GM12878 (cell line): ENCODE results near the gene DAGLA. TPM values are rescaled to one million over a fixed set of nuclear protein-coding genes. Genes with fewer than 3 reads are reported as not detected.

Experiments used
- ATF7 ChIP-seq: fragments of 450-650 bp; IDR thresholded peaks from 2 replicates; pipeline ENCODE4 v1.6.1; 2016; ENCODE audit warnings: low read depth, mild to moderate bottlenecking
- CBX5 ChIP-seq: sonication (generic); IDR thresholded peaks from 2 replicates; pipeline ENCODE4 v1.6.1; 2016; ENCODE audit warnings: low read depth, moderate library complexity, mild to moderate bottlenecking, inconsistent platforms
- CREM ChIP-seq: IDR thresholded peaks from 2 replicates; pipeline ENCODE4 v1.6.1; 2014; ENCODE audit warnings: antibody characterized with exemption, low read depth
- EED ChIP-seq: sonication (generic); IDR thresholded peaks from 2 replicates; pipeline ENCODE4 v1.6.1; 2016; ENCODE audit warnings: antibody characterized with exemption, low read depth
- EGR1 ChIP-seq, 2 experiments: IDR thresholded peaks; 1 replicate in 1 of 2; 2 replicates in 1 of 2; pipeline ENCODE4 v1.6.1; 2011 to 2012; ENCODE audit warnings: low read depth in 2 of 2, low read length in 2 of 2, borderline replicate concordance in 1 of 2, mild to moderate bottlenecking in 1 of 2, moderate library complexity in 1 of 2
- IKZF1 ChIP-seq: fragments of 450-650 bp; conservative IDR thresholded peaks from 2 replicates; pipeline ENCODE4 v1.6.1; 2017; ENCODE audit warnings: antibody characterized with exemption, mild to moderate bottlenecking
- MYB ChIP-seq: fragments of 150-350 bp; IDR thresholded peaks from 2 replicates; pipeline ENCODE4 v1.6.1; 2014; ENCODE audit warnings: mild to moderate bottlenecking, low read depth, low read length, borderline replicate concordance
- MYC ChIP-seq: IDR thresholded peaks from 2 replicates; pipeline ENCODE4 v1.6.1; 2011; ENCODE audit warnings: mild to moderate bottlenecking, low read length, moderate library complexity, inconsistent platforms; ENCODE audit not compliant: insufficient read depth, insufficient replicate concordance, insufficient read length, severe bottlenecking
- NR2F1 ChIP-seq: fragments of 450-650 bp; conservative IDR thresholded peaks from 2 replicates; pipeline ENCODE4 v1.6.1; 2017; ENCODE audit warnings: mild to moderate bottlenecking
- POLR2A ChIP-seq: IDR thresholded peaks from 2 replicates; pipeline ENCODE4 v1.6.1; 2011; ENCODE audit warnings: low read depth, mild to moderate bottlenecking, low read length
- TBL1XR1 ChIP-seq: IDR thresholded peaks from 2 replicates; pipeline ENCODE4 v1.6.1; 2012; ENCODE audit warnings: low read depth, low read length, improper control_type of control experiment
- YY1 ChIP-seq: IDR thresholded peaks from 2 replicates; pipeline ENCODE4 v1.6.1; 2011; ENCODE audit warnings: low read depth, mild to moderate bottlenecking, low read length
- ZZZ3 ChIP-seq: IDR thresholded peaks from 2 replicates; pipeline ENCODE4 v1.6.1; 2011; ENCODE audit warnings: low read depth; ENCODE audit not compliant: control insufficient read depth, insufficient read length
- polyA plus RNA-seq, 11 experiments: library from polyadenylated mRNA; depleted of rRNA in 4 of 11; unstranded in 6 of 11; stranded (reverse) in 5 of 11; fragments of >200 nt; fragmentation: Nextera tagmentation in 4 of 11; fragmentation: Illumina TruSeq in 1 of 11; extraction: Ambion mirVana in 4 of 11; extraction: Trizol in 1 of 11; gene quantifications; 1 replicate in 1 of 11; 2 replicates in 10 of 11; pipeline versions ENCODE4 v1.2.1 to v1.2.3, GENCODE V29; 2011 to 2016; ENCODE audit warnings: inconsistent platforms in 2 of 11, missing spikeins in 2 of 11, low read depth in 1 of 11
- total RNA-seq, 4 experiments: library from RNA; depleted of rRNA in 3 of 4; stranded (reverse); fragments of >200 nt in 3 of 4; fragmentation: Illumina TruSeq in 1 of 4; extraction: Trizol in 1 of 4; gene quantifications; 2 replicates each; pipeline versions ENCODE4 v1.2.1 to v1.2.3, GENCODE V29; 2013 to 2021
- TF ChIP-seq, protein P1 (sequence below): fragments of 450-650 bp; IDR thresholded peaks from 2 replicates; pipeline ENCODE4 v1.6.1; 2017; ENCODE audit warnings: antibody characterized with exemption, mild to moderate bottlenecking, moderate library complexity
- TF ChIP-seq, protein P2 (sequence below): fragments of 450-650 bp; IDR thresholded peaks from 2 replicates; pipeline ENCODE4 v1.6.1; 2017; ENCODE audit warnings: mild to moderate bottlenecking
- TF ChIP-seq, protein P3 (sequence below): IDR thresholded peaks from 2 replicates; pipeline ENCODE4 v1.6.1; 2012; ENCODE audit warnings: low read depth, low read length, improper control_type of control experiment
- TF ChIP-seq, protein P4 (sequence below): IDR thresholded peaks from 2 replicates; pipeline ENCODE4 v1.6.1; 2012; ENCODE audit warnings: low read depth, low read length, improper control_type of control experiment
- TF ChIP-seq, protein P5 (sequence below): IDR thresholded peaks from 2 replicates; pipeline ENCODE4 v1.6.1; 2012; ENCODE audit warnings: low read length, inconsistent platforms
- TF ChIP-seq, protein P6 (sequence below): fragments of 450-650 bp; IDR thresholded peaks from 2 replicates; pipeline ENCODE4 v1.6.1; 2017; ENCODE audit warnings: borderline replicate concordance

Gene DAGLA
- total and polyA plus RNA-seq, 10 of the 15 experiments (the other 5 are each of a cell fraction or from before 2014, with no cell fraction given), result 0.05 TPM; not detected in 9

DNA sequence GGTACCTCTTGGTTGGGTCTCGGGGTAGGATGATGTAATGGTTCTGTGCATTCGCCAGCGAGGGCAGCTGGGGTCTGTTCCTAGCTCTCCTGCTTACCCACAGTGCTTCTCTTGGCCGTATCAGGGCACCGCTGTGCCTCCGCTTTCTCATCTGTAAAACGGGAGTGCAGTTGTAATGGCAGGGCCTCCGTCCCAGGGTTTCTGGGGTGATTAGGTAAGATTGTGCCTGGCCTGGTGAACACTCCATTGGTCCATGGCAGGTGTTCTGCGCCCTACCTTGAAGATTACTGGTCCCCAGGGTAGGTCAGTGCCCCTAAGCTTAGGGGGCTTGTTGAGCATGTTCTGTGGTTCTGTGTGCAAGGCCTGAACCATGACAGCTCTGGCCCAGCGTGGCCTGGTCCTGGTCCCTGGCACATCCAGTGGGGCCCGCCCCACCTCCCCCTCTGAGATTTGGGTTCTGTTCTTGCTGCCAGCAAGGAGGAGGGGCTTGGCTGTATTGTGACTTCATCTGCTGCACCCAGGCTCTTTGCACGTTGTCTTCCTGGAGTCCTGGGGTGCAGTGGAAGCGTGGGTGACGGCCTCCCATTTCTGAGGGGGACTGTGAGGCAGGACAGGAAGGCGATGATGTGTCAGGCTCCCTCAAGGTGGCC is 77.1 kb downstream of the DAGLA start (continued):
- TF ChIP-seq, protein P1, sequence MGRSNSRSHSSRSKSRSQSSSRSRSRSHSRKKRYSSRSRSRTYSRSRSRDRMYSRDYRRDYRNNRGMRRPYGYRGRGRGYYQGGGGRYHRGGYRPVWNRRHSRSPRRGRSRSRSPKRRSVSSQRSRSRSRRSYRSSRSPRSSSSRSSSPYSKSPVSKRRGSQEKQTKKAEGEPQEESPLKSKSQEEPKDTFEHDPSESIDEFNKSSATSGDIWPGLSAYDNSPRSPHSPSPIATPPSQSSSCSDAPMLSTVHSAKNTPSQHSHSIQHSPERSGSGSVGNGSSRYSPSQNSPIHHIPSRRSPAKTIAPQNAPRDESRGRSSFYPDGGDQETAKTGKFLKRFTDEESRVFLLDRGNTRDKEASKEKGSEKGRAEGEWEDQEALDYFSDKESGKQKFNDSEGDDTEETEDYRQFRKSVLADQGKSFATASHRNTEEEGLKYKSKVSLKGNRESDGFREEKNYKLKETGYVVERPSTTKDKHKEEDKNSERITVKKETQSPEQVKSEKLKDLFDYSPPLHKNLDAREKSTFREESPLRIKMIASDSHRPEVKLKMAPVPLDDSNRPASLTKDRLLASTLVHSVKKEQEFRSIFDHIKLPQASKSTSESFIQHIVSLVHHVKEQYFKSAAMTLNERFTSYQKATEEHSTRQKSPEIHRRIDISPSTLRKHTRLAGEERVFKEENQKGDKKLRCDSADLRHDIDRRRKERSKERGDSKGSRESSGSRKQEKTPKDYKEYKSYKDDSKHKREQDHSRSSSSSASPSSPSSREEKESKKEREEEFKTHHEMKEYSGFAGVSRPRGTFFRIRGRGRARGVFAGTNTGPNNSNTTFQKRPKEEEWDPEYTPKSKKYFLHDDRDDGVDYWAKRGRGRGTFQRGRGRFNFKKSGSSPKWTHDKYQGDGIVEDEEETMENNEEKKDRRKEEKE, result no peak
- TF ChIP-seq ATF7 (peak; percentile 65; the same call in 1 of the 2 replicates), YY1 (no peak), NR2F1 (no peak), ZZZ3 (no peak), MYC (no peak), EGR1 (IDR thresholded peaks at IDR 0.05; ENCODE audit: borderline replicate concordance in 1 of 2, low read depth in 2 of 2, low read length in 2 of 2) (no peak), POLR2A (no peak), CBX5 (no peak), EED (no peak), MYB (no peak), TBL1XR1 (no peak), CREM (no peak), IKZF1 (no peak)
- TF ChIP-seq, protein P2, sequence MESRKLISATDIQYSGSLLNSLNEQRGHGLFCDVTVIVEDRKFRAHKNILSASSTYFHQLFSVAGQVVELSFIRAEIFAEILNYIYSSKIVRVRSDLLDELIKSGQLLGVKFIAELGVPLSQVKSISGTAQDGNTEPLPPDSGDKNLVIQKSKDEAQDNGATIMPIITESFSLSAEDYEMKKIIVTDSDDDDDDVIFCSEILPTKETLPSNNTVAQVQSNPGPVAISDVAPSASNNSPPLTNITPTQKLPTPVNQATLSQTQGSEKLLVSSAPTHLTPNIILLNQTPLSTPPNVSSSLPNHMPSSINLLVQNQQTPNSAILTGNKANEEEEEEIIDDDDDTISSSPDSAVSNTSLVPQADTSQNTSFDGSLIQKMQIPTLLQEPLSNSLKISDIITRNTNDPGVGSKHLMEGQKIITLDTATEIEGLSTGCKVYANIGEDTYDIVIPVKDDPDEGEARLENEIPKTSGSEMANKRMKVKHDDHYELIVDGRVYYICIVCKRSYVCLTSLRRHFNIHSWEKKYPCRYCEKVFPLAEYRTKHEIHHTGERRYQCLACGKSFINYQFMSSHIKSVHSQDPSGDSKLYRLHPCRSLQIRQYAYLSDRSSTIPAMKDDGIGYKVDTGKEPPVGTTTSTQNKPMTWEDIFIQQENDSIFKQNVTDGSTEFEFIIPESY, result peak; percentile 55; the same call in 1 of the 2 replicates
- TF ChIP-seq, protein P3, sequence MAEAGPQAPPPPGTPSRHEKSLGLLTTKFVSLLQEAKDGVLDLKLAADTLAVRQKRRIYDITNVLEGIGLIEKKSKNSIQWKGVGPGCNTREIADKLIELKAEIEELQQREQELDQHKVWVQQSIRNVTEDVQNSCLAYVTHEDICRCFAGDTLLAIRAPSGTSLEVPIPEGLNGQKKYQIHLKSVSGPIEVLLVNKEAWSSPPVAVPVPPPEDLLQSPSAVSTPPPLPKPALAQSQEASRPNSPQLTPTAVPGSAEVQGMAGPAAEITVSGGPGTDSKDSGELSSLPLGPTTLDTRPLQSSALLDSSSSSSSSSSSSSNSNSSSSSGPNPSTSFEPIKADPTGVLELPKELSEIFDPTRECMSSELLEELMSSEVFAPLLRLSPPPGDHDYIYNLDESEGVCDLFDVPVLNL, result no peak
- TF ChIP-seq, protein P4, sequence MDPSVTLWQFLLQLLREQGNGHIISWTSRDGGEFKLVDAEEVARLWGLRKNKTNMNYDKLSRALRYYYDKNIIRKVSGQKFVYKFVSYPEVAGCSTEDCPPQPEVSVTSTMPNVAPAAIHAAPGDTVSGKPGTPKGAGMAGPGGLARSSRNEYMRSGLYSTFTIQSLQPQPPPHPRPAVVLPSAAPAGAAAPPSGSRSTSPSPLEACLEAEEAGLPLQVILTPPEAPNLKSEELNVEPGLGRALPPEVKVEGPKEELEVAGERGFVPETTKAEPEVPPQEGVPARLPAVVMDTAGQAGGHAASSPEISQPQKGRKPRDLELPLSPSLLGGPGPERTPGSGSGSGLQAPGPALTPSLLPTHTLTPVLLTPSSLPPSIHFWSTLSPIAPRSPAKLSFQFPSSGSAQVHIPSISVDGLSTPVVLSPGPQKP, result no peak
- TF ChIP-seq, protein P5, sequence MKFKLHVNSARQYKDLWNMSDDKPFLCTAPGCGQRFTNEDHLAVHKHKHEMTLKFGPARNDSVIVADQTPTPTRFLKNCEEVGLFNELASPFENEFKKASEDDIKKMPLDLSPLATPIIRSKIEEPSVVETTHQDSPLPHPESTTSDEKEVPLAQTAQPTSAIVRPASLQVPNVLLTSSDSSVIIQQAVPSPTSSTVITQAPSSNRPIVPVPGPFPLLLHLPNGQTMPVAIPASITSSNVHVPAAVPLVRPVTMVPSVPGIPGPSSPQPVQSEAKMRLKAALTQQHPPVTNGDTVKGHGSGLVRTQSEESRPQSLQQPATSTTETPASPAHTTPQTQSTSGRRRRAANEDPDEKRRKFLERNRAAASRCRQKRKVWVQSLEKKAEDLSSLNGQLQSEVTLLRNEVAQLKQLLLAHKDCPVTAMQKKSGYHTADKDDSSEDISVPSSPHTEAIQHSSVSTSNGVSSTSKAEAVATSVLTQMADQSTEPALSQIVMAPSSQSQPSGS, result no peak
- TF ChIP-seq, protein P6, sequence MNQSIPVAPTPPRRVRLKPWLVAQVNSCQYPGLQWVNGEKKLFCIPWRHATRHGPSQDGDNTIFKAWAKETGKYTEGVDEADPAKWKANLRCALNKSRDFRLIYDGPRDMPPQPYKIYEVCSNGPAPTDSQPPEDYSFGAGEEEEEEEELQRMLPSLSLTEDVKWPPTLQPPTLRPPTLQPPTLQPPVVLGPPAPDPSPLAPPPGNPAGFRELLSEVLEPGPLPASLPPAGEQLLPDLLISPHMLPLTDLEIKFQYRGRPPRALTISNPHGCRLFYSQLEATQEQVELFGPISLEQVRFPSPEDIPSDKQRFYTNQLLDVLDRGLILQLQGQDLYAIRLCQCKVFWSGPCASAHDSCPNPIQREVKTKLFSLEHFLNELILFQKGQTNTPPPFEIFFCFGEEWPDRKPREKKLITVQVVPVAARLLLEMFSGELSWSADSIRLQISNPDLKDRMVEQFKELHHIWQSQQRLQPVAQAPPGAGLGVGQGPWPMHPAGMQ, result no peak
